ENCODE results near the gene C1QTNF5. TPM values are rescaled to one million over a fixed set of nuclear protein-coding genes. Genes with fewer than 3 reads are reported as not detected.

Gene C1QTNF5
- total RNA-seq, 1 experiment from 2014 or later = not detected

- DNase-seq (ENCODE audit: low spot score) = no peak
These were observed 45.5 kb downstream of the C1QTNF5 start for GRCh38 chr11:119295178-119295577.

GRCh38 chr11:119293461-119293860 lies 47.2 kb downstream of the C1QTNF5 start:
- DNase-seq (ENCODE audit: low spot score) = no peak

GRCh38 chr11:119290894-119291497 lies 49.7 kb downstream of the C1QTNF5 start:
- DNase-seq (ENCODE audit: low spot score) = no peak

Other genes with a start within 250 kb of the C1QTNF5 start
- gene DPAGT1, start 239.0 kb downstream of the C1QTNF5 start, total RNA-seq (2014; rRNA removed; shearing (Covaris generic)) = 9.8 and 10.5 TPM in 2 replicates
- 4.7 and 7.2 TPM in 2 replicates for gene C2CD2L, start 233.5 kb downstream of the C1QTNF5 start, total RNA-seq (2014; rRNA removed; shearing (Covaris generic))
- 6.4 and 8.4 TPM in 2 replicates for gene HINFP, start 219.3 kb downstream of the C1QTNF5 start, total RNA-seq (2014; rRNA removed; shearing (Covaris generic))
- gene ABCG4, start 191.8 kb downstream of the C1QTNF5 start, total RNA-seq (2014; rRNA removed; shearing (Covaris generic)) = 0.05 TPM in 1 of 2 replicates, not detected in the other
- 7.9 and 15.0 TPM in 2 replicates for gene NLRX1, start 172.2 kb downstream of the C1QTNF5 start, total RNA-seq (2014; rRNA removed; shearing (Covaris generic))
- not detected in 2 replicates for gene NHERF4, start 155.4 kb downstream of the C1QTNF5 start, total RNA-seq (2014; rRNA removed; shearing (Covaris generic))
- gene CBL, start 134.5 kb downstream of the C1QTNF5 start, total RNA-seq (2014; rRNA removed; shearing (Covaris generic)) = 8.1 and 9.7 TPM in 2 replicates
- gene MCAM, start 23.8 kb downstream of the C1QTNF5 start, total RNA-seq (2014; rRNA removed; shearing (Covaris generic)) = 25.4 and 42.9 TPM in 2 replicates
- 3.9 and 5.0 TPM in 2 replicates for gene RNF26, start 6.4 kb downstream of the C1QTNF5 start, total RNA-seq (2014; rRNA removed; shearing (Covaris generic))
- not detected in 2 replicates for gene MFRP, start 5.8 kb upstream of the C1QTNF5 start, total RNA-seq (2014; rRNA removed; shearing (Covaris generic))
- gene USP2, start 40.8 kb upstream of the C1QTNF5 start, total RNA-seq (2014; rRNA removed; shearing (Covaris generic)) = 0.17 TPM in 1 of 2 replicates, not detected in the other
- 276 and 329 TPM in 2 replicates for gene THY1, start 82.3 kb upstream of the C1QTNF5 start, total RNA-seq (2014; rRNA removed; shearing (Covaris generic))

All from A172 (cell line).